Measurements from ENCODE around the gene CKAP2L.
A peak's percentile ranks its signal among the peaks of the same experiment; 100 is the strongest.

CKAP2L gene

GRCh38 chr2:112724591-112725525 is 39.6 kb downstream of the CKAP2L start:
- Mint-ChIP-seq H3K27me3 (ENCODE audit: low read depth, poor library complexity) (peaks cover 17% of the 10 kb centered on the region), H3K9me3 (no peaks in the 10 kb centered on the region), H3K36me3 (ENCODE audit: low read depth) (no peaks in the 10 kb centered on the region), H3K4me1 (no peaks in the 10 kb centered on the region), H3K27ac (no peak overlapping the region), H3K4me3 (no peak overlapping the region)
- TF ChIP-seq, protein P1, sequence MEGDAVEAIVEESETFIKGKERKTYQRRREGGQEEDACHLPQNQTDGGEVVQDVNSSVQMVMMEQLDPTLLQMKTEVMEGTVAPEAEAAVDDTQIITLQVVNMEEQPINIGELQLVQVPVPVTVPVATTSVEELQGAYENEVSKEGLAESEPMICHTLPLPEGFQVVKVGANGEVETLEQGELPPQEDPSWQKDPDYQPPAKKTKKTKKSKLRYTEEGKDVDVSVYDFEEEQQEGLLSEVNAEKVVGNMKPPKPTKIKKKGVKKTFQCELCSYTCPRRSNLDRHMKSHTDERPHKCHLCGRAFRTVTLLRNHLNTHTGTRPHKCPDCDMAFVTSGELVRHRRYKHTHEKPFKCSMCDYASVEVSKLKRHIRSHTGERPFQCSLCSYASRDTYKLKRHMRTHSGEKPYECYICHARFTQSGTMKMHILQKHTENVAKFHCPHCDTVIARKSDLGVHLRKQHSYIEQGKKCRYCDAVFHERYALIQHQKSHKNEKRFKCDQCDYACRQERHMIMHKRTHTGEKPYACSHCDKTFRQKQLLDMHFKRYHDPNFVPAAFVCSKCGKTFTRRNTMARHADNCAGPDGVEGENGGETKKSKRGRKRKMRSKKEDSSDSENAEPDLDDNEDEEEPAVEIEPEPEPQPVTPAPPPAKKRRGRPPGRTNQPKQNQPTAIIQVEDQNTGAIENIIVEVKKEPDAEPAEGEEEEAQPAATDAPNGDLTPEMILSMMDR (IDR thresholded peaks at IDR 0.05): no peak
- DNase-seq: no peak

DNA sequence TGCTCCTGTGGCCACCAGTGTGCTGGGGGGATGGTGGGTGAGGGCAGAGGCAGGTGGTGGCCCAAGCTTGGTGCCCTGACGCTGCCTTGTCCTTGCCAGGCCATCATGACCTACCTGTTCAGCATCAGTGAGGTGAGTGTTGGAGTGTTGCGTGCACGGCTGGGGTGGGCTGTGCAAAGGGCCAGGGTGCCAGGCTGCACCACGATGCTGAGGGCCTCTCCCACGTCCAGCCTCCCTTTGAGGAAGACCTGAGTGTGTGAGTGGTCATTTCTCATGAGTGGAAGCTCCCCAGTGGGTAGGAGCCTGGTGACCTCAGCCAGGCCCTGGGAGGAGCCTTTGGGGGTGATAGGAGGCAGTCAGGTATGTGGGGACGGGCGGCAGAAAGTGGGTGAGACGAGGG is 40.4 kb downstream of the CKAP2L start:
- H3K9me3 Mint-ChIP-seq: no peaks in the 10 kb centered on the region
- H3K4me3 Mint-ChIP-seq: no peak overlapping the region
- H3K27me3 Mint-ChIP-seq (ENCODE audit: low read depth, poor library complexity): peaks cover 18% of the 10 kb centered on the region
- H3K27ac Mint-ChIP-seq: no peak overlapping the region
- no peaks in the 10 kb centered on the region for H3K36me3 Mint-ChIP-seq (ENCODE audit: low read depth)
- TF ChIP-seq, protein P1 (IDR thresholded peaks at IDR 0.05): no peak
- no peaks in the 10 kb centered on the region for H3K4me1 Mint-ChIP-seq
- no peak for DNase-seq

GRCh38 chr2:112723547-112723940 is 40.9 kb downstream of the CKAP2L start:
- Mint-ChIP-seq H3K4me1 (no peaks in the 10 kb centered on the region), H3K9me3 (no peaks in the 10 kb centered on the region), H3K27ac (no peak overlapping the region), H3K36me3 (ENCODE audit: low read depth) (no peaks in the 10 kb centered on the region), H3K27me3 (ENCODE audit: low read depth, poor library complexity) (peaks cover 22% of the 10 kb centered on the region), H3K4me3 (no peak overlapping the region)
- TF ChIP-seq, protein P1 (IDR thresholded peaks at IDR 0.05): no peak
- DNase-seq: no peak

DNA sequence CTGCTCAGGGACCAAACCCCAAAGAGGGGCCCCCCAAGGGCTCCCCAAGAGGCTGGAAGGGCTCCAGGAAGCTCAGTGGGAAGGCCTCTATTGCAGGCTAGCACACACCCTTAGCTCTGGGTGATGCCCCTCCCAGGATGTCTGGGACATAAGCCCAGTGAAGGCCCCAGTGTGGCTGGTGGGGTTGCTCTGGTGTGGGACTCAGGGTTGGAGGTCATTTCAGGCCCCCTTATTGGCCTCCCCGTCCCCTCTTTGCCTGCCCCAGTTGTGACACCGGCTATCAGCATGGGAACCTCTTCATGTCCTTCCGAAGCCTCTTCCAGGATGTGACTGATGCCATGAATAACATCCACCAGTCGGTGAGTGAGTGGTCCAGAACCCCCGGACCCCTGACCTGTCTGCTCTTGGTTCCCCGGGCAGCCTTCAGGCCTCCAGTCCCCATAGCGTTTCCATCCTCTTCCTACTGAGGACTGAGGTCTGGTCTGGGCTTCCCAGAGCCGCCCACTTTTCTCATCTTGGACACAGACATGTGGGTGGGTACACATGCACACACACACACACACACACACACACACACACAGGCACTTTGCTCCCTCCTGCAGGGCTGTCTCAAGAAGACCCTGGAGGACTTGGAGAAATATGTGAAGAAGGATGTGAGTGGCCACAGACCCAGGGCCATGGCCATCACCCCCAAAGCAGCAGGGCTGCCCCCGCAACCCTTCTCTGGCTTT is 41.4 kb downstream of the CKAP2L start:
- no peak for DNase-seq
- H3K9me3 Mint-ChIP-seq: no peaks in the 10 kb centered on the region
- H3K4me3 Mint-ChIP-seq: no peak overlapping the region
- H3K27ac Mint-ChIP-seq: peak overlapping the region; percentile 66
- H3K27me3 Mint-ChIP-seq (ENCODE audit: low read depth, poor library complexity): peaks cover 21% of the 10 kb centered on the region
- H3K36me3 Mint-ChIP-seq (ENCODE audit: low read depth): no peaks in the 10 kb centered on the region
- no peaks in the 10 kb centered on the region for H3K4me1 Mint-ChIP-seq
- TF ChIP-seq, protein P1 (IDR thresholded peaks at IDR 0.05): no peak

- TF ChIP-seq, protein P1 (IDR thresholded peaks at IDR 0.05): no peak
- no peak overlapping the region for H3K27ac Mint-ChIP-seq
- peaks cover 25% of the 10 kb centered on the region for H3K27me3 Mint-ChIP-seq (ENCODE audit: low read depth, poor library complexity)
- no peak for DNase-seq
- no peak overlapping the region for H3K4me3 Mint-ChIP-seq
- H3K36me3 Mint-ChIP-seq (ENCODE audit: low read depth): no peaks in the 10 kb centered on the region
- peaks cover 5% of the 10 kb centered on the region for H3K9me3 Mint-ChIP-seq
- H3K4me1 Mint-ChIP-seq: no peaks in the 10 kb centered on the region
Measured at GRCh38 chr2:112721819-112722522, 42.4 kb downstream of the CKAP2L start.
